Spleen (tissue), 11 donors: ENCODE data around the gene JOSD2. TPM values are rescaled to one million over a fixed set of nuclear protein-coding genes. Genes with fewer than 3 reads are reported as not detected.

ENCODE experiments used
- DNase-seq: peaks from one replicate; pipeline ENCODE4 v3.0.0-alpha.2; 2020
- H3K27ac ChIP-seq, 8 donors: fragments of 200-600 bp; sonication (generic) in 7 of 8; 1 replicate in 4 of 8; 2 replicates in 4 of 8; pipeline versions ENCODE4 v1.5.0 to v1.8.0; 2016 to 2021; ENCODE audit warnings: inconsistent platforms in 4 of 8, mild to moderate bottlenecking in 4 of 8, moderate library complexity in 1 of 8
- H3K27me3 ChIP-seq, 7 donors: fragments of 200-600 bp; sonication (generic) in 6 of 7; replicated peaks in 1 of 7; 1 replicate in 4 of 7; 2 replicates in 3 of 7; pipeline versions ENCODE4 v1.5.0 to v1.8.0; 2016 to 2021; ENCODE audit warnings: inconsistent platforms in 3 of 7, mild to moderate bottlenecking in 1 of 7
- H3K36me3 ChIP-seq, 6 donors: fragments of 200-600 bp; sonication (generic) in 5 of 6; 1 replicate in 4 of 6; 2 replicates in 2 of 6; pipeline versions ENCODE4 v1.5.0 to v1.8.0; 2016 to 2021; ENCODE audit warnings: inconsistent platforms in 2 of 6
- H3K4me1 ChIP-seq, 6 donors: fragments of 200-600 bp; sonication (generic) in 5 of 6; 1 replicate in 3 of 6; 2 replicates in 3 of 6; pipeline versions ENCODE4 v1.5.0 to v1.8.0; 2016 to 2021; ENCODE audit warnings: inconsistent platforms in 3 of 6
- H3K4me3 ChIP-seq, 8 donors: fragments of 200-600 bp; sonication (generic) in 7 of 8; 1 replicate in 4 of 8; 2 replicates in 4 of 8; pipeline versions ENCODE4 v1.5.0 to v1.8.0; 2016 to 2021; ENCODE audit warnings: inconsistent platforms in 4 of 8, mild to moderate bottlenecking in 4 of 8, moderate library complexity in 2 of 8
- H3K9me3 ChIP-seq, 8 donors: fragments of 200-600 bp; sonication (generic) in 7 of 8; 1 replicate in 4 of 8; 2 replicates in 4 of 8; pipeline versions ENCODE4 v1.5.0 to v1.8.0; 2016 to 2021; ENCODE audit warnings: inconsistent platforms in 4 of 8
- CTCF ChIP-seq, 11 experiments: fragments of 200-600 bp in 7 of 11; fragments of 450-650 bp in 4 of 11; sonication (generic) in 4 of 11; IDR thresholded peaks in 8 of 11; conservative IDR thresholded peaks in 3 of 11; 1 replicate in 7 of 11; 2 replicates in 4 of 11; pipeline versions ENCODE4 v1.4.0 to v1.8.0; 2016 to 2021; ENCODE audit warnings: antibody characterized with exemption in 11 of 11, inconsistent platforms in 4 of 11, mild to moderate bottlenecking in 1 of 11
- POLR2A ChIP-seq, 3 donors: fragments of 450-650 bp; IDR thresholded peaks; one replicate each; pipeline ENCODE4 v1.5.1; 2017; ENCODE audit warnings: antibody characterized with exemption in 3 of 3, mild to moderate bottlenecking in 1 of 3
- POLR2AphosphoS5 ChIP-seq, 3 donors: sonication (generic); formaldehyde crosslinking; IDR thresholded peaks; one replicate each; pipeline ENCODE4 v1.5.1; 2017; ENCODE audit warnings: antibody characterized with exemption in 3 of 3
- WGBS, 5 donors: extraction: QIAGEN DNeasy Blood & Tissue Kit in 3 of 5; methylation state at CpG; one replicate each; pipeline versions ENCODE4 v1.1.5 to v1.1.7; 2013 to 2018; 5-methylcytosine and 5-hydroxymethylcytosine counted together
- intact Hi-C: fragments of 100-400 bp; cut with DNase I; formaldehyde crosslinking; loops from one replicate; pipeline ENCODE4 v1.15.0; 2023; ENCODE audit warnings: low total_unique reads
- polyA plus RNA-seq, 3 donors: library from polyadenylated mRNA; stranded (reverse); fragments of 200-250 nt; gene quantifications; one replicate each; pipeline ENCODE4 v1.2.1, GENCODE V29; 2013
- total RNA-seq, 7 donors: library from RNA; depleted of rRNA in 3 of 7; stranded (reverse); fragments of >200 nt in 3 of 7; fragmentation: NEBNext Ultra II Directional in 4 of 7; extraction: Animal tissue kit (Norgen Biotek cat#: 25700) in 4 of 7; gene quantifications; one replicate each; pipeline versions ENCODE4 v1.1.0 to v1.2.1, GENCODE V29; 2016 to 2021
- donor health status: healthy with polysubstance abuse.
- donor health status: DM: no; HTN: no; CAD: no; lungs with moderate emphysema.
- donor health status: DM: no; HTN: no; CAD: no.
- donor health status: Bipolar disorder and iron deficiency.
- donor health status: healthy.
- donor health status: DM: no; HTN: no; CAD: no.
- donor health status: DM: yes; HTN: yes; CAD: no.

Gene JOSD2
- total and polyA plus RNA-seq, 10 donors: 21.4 to 54.3 (median 30.7) TPM

DNA sequence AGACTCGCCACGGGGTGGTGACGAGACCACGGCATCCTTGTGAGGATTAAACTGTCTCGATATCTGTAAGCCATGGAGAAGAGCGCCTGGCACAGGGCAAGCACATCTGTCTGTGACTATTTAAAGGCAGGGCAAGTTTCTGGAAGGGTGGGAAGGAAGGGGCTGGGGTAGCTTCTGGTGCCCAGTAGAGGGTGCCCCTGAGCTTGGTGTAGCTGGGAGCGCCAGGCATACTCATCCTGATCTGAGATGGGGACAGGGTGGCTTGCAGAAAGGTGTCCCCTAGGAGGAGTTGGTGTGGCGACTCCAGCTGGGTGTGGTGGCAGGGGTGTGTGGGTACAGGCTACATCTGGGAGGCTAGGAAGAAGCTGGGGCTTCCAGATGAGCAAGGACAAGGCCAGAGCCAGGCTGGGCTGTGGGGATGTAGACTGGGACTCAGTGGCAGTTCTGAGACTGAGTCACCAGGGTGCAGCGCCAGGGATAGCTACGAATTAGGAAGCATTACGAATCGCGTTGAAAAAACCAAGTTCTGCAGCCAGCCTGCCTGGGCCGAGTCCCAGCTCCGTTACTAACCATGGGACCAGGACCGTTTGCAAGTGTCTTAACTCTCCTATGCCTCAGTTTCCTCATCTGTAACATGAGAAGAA is 25.8 kb upstream of the JOSD2 start:
- DNase-seq: no peak
- no peaks in the 10 kb centered on the region for H3K36me3 ChIP-seq
- TF ChIP-seq POLR2AphosphoS5 (IDR thresholded peaks at IDR 0.05) (no peak), POLR2A (IDR thresholded peaks at IDR 0.05) (no peak), CTCF (IDR thresholded peaks at IDR 0.05 in 8 of 11, conservative IDR thresholded peaks at IDR 0.05 in 3 of 11) (no peak)
- intact Hi-C loops: no loop called here
- H3K9me3 ChIP-seq: peaks cover 0 to 23% (median 19%) of the 10 kb centered on the region in 8 donors
- no peak overlapping the region for H3K27ac ChIP-seq
- WGBS, 5 donors: 88 to 93% (median 91%) methylated on average over 13 to 16 of the region's 16 CpGs
- no peaks in the 10 kb centered on the region for H3K4me1 ChIP-seq
- H3K27me3 ChIP-seq: peaks cover 0 to 53% (median 13%) of the 10 kb centered on the region in 7 donors
- no peak overlapping the region for H3K4me3 ChIP-seq

DNA sequence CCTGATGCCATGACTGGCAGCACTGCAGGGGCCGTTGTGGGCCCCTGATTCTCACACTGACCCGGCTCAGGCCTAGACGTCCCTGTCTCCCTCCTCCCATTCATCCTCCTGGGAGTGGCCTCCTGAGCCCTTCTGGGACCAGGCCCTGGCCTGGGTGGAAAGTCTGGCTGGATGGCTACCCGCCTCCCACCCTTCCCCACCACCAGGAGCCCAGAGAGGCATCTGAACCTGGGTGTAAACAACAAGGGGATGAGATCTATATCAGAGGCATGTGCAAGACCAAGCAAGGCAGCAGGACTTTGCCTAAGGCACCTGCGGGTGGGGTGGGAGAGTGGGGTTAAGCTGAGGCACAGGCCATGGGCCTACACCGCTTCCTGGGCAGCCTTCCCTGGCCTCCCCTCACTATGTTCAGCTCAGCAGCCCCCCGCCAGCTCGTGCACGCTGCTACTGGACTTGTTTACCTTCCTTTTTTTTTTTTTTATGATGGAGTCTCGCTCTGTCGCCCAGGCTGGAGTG is 24.7 kb upstream of the JOSD2 start:
- intact Hi-C loops: no loop called here

DNA sequence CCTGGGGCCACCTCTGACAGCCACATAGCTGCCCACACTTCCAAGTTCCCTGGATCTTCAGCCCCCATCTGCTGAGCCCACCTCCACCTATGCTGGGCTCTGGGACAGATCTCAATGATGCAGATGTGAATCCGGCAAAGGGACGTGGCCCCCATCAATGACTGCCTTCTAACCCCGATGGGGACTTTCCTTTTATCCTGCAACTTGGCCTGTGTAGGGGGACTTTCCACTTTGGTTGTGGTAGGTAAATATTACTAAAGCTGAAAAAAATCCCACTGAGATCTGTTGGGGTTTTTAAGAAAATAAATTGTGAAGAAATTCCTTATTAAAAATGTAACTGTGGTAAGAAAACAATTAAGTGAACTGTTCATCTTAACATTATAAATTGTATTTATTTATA is 23.5 kb upstream of the JOSD2 start:
- Histone ChIP-seq H3K4me1 (no peaks in the 10 kb centered on the region), H3K27me3 (peaks cover 0 to 64% (median 15%) of the 10 kb centered on the region in 7 donors), H3K27ac (no peak overlapping the region), H3K36me3 (no peaks in the 10 kb centered on the region), H3K9me3 (peaks cover 0 to 23% (median 19%) of the 10 kb centered on the region in 8 donors), H3K4me3 (no peak overlapping the region)
- no peak for TF ChIP-seq CTCF (IDR thresholded peaks at IDR 0.05 in 8 of 11, conservative IDR thresholded peaks at IDR 0.05 in 3 of 11)
- WGBS, 5 donors: 70 to 87% (median 80%) methylated on average over 3 of the region's 3 CpGs
- no peak for DNase-seq
- intact Hi-C loops: no loop called here

More for the DNA sequence above, 24.7 kb upstream of the JOSD2 start:
- Histone ChIP-seq H3K9me3 (peaks cover 0 to 23% (median 19%) of the 10 kb centered on the region in 8 donors), H3K4me1 (no peaks in the 10 kb centered on the region), H3K4me3 (no peak overlapping the region), H3K27ac (no peak overlapping the region), H3K27me3 (peaks cover 0 to 63% (median 15%) of the 10 kb centered on the region in 7 donors), H3K36me3 (no peaks in the 10 kb centered on the region)
- no peak for DNase-seq
- no peak for TF ChIP-seq POLR2A (IDR thresholded peaks at IDR 0.05)
- TF ChIP-seq POLR2AphosphoS5 (IDR thresholded peaks at IDR 0.05): no peak
- TF ChIP-seq CTCF (IDR thresholded peaks at IDR 0.05 in 8 of 11, conservative IDR thresholded peaks at IDR 0.05 in 3 of 11): no peak
- WGBS, 5 donors: 76 to 84% (median 79%) methylated on average over 11 of the region's 11 CpGs

DNA sequence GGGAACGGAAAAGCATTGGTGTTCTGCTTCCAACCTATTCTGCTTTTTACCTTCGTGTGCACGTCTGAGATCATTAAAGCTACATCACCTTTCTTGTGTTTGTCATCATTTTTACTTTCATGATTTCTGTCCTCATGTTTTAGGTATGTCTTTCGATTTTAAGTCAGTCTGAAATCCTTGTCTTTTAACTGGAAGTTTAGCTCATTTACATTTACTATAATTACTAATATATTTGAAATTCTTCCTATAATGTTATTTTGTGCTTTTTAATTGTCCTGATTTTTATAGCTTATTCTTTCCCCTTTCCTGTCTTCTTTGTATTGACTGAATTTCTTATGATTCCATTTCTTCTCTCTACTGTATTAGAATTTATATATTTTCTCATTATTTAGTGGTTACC is 22.0 kb upstream of the JOSD2 start:
- no peak for DNase-seq
- no peak overlapping the region for H3K27ac ChIP-seq
- peaks cover 0 to 64% (median 15%) of the 10 kb centered on the region in 7 donors for H3K27me3 ChIP-seq
- H3K9me3 ChIP-seq: peaks cover 0 to 23% (median 19%) of the 10 kb centered on the region in 8 donors
- no peak overlapping the region for H3K4me3 ChIP-seq
- WGBS, 5 donors: 79 to 91% (median 89%) methylated on average over 4 of the region's 4 CpGs
- no peaks in the 10 kb centered on the region for H3K4me1 ChIP-seq
- intact Hi-C loops: no loop called here
- TF ChIP-seq POLR2AphosphoS5 (IDR thresholded peaks at IDR 0.05) (no peak), CTCF (IDR thresholded peaks at IDR 0.05 in 8 of 11, conservative IDR thresholded peaks at IDR 0.05 in 3 of 11) (no peak), POLR2A (IDR thresholded peaks at IDR 0.05) (no peak)
- no peaks in the 10 kb centered on the region for H3K36me3 ChIP-seq
